Stimulated activated CD4-positive, alpha-beta T cell treated with anti-CD3 and anti-CD28 coated beads, Interleukin-4, amount 100 ng/mL, for 48 hours (primary cell): ENCODE results near the gene HIF1AN.
A peak's percentile ranks its signal among the peaks of the same experiment; 100 is the strongest.

Experiments used
- DNase-seq, 2 donors: peaks; one replicate each; pipeline ENCODE4 v3.0.0-alpha.2; 2020; ENCODE audit warnings: low read depth in 2 of 2

The HIF1AN gene

GRCh38 chr10:100522107-100522801 is 13.5 kb upstream of the HIF1AN start:
- DNase-seq = no peak

DNA sequence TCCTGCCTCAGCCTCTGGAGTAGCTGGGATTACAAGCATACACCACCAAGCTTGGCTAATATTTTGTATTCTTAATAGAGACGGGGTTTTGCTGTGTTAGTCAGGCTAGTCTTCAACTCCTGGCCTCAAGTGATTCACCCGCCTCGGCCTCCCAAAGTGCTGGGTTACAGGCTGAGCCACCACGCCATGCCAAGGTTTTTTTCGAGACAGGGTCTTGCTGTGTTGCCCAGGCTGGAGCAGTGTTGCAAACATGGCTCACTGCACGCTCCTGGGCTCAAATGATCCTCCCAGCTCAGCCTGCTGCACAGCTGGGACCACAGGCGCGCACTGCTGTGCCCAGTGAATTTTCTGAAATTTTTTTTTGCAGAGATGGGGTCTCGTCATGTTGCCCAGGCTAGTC is 12.8 kb upstream of the HIF1AN start:
- no peak for DNase-seq

DNA sequence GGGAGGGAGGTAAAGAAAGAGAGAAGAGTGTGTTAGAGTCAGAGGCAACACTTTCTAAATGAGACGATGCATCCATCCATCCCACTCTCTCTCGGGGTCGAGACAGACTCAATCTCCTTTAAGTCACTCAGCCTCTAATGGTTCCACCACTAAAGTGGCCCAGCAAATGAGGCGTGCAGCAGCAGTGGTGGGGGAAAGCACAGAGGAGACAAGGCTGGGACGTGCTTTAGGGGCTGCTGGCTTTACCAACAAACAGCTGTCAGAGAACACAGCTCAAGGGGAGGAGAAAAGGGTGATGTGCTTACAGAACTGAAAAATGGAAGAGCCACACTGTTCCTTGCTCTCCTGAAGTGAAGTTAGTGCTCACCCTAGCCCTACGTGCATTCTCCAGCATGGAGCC is 11.5 kb upstream of the HIF1AN start:
- no peak for DNase-seq

DNA sequence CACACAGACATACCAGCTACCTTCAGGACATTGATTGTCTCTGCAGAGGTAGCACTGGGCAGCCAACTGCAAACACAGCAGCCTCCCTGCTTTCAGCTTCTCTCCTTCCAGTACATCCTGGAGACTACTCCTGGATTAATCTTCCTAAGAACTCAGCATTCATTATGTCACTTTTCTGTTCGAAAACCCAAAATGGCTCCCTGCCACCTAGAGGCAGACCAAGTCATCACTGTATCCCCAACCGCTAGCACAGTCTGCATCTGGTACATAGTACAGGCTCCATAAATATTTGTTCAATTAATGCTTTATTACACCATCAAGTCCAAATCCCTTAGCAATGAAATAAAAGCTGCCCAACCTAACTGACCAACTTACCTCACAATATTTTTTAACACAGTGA is 11.1 kb upstream of the HIF1AN start:
- DNase-seq = no peak

DNA sequence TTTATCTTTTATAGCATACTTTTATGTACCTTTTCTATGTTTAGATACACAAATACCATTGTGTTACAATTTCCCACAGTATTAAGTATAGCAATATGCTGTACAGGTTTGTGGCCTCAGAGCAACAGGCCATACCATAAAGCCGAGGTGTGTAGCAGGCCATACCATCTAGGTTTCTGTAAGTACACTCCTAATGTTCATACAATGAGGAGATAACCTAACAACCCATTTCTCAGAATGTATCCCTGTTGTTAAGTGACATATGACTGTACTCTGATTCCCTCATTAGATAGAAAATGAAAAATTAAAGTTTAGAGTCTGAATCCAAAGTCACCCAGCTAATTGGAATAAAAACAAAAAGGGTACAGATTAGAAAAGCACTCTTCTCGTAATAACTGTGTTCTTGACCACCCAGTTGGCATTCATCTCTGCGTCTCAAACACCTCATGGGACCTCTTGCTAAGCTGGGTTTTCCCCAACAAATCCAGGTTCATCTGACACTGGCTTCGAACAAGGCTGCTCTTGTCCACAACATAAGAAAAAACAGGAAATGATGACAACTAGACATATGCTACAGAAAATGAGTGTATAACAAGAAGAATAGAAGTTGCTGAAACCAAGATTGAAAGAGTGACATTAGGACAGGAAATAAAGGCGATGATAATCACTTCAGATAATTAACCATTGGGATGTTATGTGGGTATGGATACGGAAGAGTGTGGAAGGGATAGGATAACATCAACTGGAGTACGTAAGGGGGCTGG is 7.4 kb upstream of the HIF1AN start:
- no peak for DNase-seq

DNA sequence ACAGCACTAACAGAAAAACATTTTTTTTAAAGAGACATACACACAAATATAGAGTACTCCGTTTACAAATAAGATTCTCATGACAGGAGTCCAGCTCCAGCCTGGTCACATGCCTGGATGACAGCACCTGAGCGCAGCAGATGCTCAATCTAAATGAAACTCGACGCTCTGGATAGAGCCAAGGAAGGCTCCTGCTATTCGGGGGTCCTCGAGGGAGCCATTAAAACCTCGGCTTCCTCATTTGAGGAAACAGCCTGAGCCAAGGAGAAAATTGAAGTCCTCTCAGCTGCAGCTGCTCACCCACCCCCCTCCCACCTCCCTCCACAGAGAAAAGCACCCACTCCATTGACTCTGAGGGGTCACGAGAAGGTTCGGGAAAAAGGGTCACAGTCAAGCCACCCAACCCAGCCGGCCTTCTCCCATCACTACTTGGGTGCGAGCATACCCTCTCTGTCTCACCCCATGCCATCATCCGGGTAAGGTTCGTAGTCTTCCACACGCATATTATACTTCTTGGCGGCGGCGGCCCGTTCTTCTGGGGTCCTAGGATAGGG is 6.7 kb upstream of the HIF1AN start:
- DNase-seq = no peak

DNA sequence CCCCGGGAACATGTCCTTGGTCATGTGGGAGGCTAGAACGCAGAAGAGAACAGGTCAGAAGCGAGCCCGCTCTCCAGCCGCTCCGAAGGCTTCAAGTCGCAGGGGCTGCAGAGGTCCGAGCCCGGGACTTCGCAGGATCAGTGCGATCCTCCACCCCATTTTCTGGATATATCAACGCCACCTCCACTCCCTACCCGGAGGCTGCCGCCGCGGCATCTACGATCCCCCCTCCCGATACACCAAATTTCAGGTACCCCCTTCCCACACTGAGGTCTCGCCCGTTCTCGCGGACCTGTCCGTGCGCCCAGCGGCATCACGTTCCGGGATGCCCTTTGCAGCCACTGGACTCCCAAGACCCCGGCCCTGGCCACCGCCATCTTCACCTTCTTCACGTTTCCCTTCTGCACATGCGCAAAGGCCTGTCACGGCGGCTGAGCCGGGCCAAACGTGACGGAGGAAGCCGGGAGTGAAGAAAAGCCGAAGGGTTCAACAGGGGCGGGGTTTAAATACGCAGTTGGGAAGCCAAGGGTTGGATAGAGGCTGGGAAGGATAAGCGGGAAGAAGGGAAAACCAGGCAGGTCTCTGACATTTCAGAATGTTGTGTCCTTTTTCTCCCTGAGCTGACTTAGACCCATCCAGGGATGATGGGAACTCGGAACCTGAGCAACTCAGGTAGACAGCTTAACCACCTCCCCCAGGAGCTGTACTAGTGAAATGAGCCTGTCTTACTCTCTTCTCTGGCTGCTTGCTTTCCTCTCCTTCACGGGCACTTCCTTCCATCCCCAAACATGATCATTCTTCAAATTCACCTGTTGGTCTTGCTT is 6.1 kb upstream of the HIF1AN start, which contains the start of gene NDUFB8:
NDUFB8 (minus strand) TSS at position 397 of the 824 bp plus-strand sequence; CDS start at position 377, 20 bp downstream.
- peak; percentile 82 to 83 for DNase-seq

DNA sequence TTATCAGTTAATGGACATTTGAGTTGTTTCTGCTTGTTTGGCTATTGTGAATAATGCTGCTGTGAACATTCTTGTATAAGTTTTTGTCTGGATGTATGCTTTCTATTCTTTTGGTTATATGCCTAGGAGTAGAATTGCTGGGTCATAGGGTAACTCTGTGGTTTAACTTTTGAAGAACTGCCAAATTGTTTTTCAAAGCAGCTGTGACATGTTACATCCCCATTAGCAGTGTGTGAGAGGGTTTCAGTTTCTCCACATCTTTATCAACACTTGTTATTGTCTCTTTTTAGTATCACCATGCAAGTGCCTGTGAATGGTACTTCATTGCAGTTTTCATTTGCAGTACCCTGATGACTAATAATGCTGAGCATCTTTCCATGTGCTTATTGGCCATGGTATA is 4.0 kb upstream of the HIF1AN start:
- DNase-seq = no peak

- no peak for DNase-seq
Observed at GRCh38 chr10:100534726-100535125, 1.0 kb upstream of the HIF1AN start.

DNA sequence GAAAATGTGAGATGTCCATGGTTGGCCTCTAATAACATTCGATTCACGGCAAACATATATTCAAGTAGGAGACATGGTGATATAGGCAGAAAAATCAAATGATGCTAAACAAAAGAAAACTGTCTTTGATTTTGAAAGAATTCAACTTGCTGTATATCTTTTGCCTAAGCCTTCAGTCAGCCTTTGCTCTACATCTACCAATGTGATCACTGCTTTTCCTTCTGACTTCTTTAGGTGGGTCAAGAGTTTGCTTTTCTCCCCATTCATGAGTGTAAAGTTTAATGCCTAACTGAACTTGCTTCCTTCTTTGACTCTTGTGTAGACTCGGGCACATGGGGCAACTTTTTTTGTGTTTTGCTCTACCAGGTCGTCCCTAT is 417 bp upstream of the HIF1AN start:
- DNase-seq = no peak

DNA sequence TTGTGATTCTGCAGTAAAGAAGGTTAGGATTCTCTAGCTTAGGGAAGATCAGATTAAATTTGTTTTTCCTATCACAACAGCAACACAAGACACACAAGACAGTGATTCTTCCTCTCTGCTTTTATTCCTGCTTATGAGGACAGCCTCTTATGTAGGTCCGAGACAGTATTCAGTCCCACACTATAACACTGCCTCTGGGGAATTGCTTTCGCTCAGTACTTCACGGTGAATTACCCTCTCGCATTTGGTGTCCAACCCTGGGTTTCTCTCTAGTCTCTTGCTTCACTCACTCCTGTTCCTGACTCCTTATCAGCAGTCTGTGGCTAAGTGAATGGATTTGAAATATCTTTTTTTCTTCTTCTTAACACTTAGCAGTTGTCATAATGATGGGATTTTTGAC is 1.7 kb downstream of the HIF1AN start:
- DNase-seq = no peak

DNA sequence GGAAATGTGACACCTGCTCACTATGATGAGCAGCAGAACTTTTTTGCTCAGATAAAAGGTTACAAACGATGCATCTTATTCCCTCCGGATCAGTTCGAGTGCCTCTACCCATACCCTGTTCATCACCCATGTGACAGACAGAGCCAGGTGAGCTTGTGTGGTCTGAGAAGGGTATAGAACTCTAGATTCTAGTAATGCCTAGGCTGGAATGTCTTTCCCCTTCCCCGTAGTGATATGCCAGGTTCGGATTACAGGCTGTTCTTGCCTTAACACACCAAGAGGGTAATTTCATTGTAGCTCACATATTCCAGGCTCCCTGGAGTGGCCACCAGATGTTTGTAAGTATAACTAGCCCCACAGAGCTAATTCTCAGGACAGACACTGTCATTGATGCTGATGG is 9.2 kb downstream of the HIF1AN start:
- no peak for DNase-seq

- DNase-seq = no peak
Observed at GRCh38 chr10:100551196-100551595, 15.5 kb downstream of the HIF1AN start.

DNA sequence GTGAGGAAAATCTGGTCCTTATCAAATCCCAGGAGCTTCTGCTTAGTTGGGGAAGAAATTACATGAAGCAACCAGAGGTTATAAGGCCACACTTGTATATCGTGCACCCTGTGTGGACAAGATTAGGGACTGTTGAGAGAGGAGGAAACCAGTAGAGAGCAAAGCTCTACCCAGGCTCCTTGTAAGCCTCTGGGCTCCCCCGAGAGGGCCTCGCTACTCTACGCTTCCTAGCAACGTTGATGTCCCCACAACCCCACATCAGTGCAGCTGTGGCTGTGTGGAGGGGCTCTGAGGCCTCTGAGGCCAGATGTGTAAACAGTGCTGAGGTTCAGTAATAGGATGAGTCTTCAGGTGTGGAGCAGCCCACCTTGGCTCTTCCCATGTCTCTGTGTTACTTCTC is 16.0 kb downstream of the HIF1AN start:
- no peak for DNase-seq

DNA sequence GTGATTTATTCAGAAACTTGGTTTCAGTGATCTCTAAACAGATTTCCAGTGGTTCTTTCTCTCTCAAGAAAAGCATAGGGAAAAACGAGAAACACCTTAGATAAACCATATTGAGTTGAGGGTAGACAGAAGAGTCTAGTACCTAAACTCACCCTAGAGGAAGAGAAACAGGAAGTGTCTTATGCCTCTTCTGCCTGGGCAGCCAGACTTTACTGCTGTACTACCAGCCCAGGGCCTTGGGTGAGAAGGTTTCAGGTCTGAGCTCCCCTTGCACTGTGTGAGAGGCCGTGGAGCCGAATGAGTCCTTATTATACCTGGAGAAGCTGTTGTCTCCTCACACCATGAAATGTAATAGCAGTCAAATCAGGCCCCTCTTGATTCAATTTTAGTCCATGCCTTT is 18.2 kb downstream of the HIF1AN start:
- no peak for DNase-seq

DNA sequence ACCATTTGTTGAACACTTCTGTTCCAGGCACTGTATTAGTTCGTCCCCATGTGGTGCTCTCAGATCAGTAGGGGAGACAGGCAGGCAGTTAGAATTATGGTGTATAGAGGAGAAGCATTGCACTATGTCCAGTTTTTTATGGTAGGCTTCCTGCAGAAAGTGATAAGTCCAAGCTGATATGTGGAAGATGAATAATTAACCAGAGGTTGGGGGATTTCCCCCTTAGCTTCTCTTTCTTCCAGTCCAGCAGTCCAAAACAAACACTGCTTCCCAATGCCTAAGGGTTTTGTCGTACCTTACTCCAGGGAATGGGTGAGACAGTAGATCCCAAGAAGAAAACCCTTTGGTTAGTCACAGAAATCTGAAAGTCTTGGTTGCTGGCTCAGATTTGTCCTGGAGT is 19.2 kb downstream of the HIF1AN start:
- DNase-seq = no peak

DNA sequence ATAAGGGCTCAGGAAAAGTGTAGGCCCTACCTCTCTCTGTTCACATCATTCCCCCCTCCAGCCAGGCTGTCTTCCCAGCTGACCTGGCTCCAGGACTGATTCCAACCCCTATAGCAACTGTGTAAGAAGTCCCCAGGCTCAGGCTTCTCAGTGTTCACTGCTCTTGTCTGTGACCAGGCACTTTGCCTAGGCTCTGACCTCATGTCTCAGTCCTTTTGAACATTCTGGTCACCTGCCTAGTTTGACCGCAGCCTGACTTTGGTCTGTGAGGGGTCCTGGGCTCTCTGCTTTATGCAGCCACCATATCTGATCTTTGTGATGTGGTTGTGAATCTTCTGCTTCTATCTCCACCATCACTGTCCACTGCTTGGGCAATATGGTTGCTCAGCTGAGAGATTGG is 24.5 kb downstream of the HIF1AN start:
- no peak for DNase-seq

- no peak for DNase-seq
Observed at GRCh38 chr10:100561005-100561404, 25.3 kb downstream of the HIF1AN start.

DNA sequence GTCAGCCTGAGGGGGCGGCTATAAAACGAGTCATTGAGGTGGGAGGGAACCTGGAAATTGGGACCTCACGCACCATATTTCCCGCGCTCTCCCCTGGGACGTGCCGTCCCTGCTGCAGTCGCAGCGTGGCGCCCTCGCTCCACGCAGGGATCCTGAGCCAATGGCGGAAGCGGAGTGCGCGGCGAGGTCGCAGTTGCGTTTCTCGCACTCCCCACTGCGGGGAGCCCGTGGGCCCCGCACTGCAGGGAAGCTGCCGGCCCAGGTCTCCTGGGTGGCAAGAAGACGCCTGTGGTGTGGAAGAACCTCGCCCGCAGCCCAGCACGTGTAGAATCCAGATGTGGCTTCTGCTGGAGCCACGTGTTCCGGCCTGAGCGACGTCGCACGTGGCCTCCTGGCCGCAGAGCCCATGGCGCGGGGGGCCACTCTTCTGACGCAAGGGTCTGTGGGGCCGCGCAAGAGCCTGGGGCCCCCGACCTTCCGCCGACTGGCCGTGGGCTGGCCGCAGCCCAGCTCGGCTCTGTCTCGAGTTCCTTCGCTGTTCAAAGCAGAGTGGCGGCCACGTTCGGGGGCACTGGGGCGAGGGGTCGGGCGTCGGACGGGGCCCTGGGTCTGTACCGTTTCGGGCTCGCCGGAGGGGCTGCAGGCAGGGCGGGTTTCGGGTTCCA is 26.4 kb downstream of the HIF1AN start:
- DNase-seq = peak; percentile 71 to 72

GRCh38 chr10:100565206-100565985 is 29.7 kb downstream of the HIF1AN start:
- DNase-seq = no peak

DNA sequence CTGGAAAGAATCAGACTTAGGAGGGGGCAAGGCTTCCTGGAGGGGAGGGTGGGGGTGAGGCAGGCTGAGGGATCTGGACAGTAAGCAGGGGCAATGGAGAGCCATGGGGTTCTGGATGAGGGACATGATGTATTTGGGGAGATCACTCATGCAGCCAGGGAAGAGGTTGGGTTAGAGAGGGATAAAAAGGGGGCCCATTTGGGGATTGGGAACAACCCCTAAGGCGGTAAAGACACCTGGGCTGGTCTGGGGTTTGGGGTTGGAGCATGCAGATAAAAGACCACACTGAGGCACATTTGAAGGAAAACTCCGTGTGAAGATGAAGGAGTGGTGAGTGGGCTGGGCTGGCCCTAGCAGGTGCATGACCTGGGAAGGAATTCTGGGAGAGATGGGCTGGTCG is 30.8 kb downstream of the HIF1AN start:
- DNase-seq = no peak
